NCI-H1092 treated with DMSO at 0.1 percent for 48 hours (cell line): ENCODE measurements around the gene PLEKHN1.

Experiments used
- DNase-seq: peaks from one replicate; lab custom pipeline; 2025; lab: John Stamatoyannopoulos, UW

Gene PLEKHN1

GRCh38 chr1:1024149-1024770 lies 58.0 kb downstream of the PLEKHN1 start:
- DNase-seq, result no peak

DNA sequence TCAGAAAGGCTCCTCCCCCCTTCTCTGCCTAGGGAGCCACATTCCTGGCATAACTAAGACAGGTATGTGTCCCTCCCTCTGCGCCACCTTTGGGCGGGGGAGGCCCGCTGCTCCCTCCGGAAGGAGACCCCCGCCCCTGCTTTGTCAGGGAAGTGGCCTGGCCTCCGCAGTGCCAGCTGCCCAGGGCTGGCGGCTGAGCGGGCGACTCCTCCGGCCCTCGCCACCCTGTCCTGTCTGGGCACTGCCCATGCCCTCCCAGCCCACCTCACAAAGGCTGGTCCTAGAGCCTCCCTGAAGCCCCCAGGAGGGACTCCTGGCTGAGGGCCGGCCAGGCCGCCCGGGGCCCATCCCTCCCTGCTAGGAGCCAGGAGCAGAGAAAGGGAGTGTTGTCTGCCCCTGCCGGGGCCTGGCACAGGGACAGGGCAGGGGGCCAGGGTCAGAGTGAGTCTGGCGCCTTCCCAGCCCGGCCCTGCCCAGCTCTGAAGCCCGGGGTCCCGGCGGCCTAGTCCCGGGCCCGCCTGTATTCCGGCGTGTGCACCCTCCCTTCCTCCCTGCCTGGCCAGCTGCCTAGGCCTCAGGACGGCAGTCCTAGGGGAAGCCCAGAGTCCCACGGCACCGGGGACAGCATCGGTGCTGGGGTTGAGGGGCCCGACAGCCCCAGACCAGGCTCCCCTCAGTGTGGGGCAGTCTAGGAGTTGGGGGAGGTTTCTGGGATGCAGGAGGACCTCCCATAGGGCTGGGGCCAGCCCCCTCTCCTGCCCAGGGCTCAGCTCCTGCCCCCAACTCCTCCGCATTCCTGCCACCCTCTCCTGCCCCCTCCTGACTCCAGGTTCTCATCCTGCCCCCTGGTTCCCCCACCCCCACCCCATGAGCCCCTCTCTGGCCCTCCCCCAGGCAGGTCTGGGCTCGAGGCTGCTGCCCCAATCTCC lies 58.8 kb downstream of the PLEKHN1 start:
- DNase-seq, result no peak
